OCI-LY7 (cell line): Measurements from ENCODE around the gene ARL3. TPM values are rescaled to one million over a fixed set of nuclear protein-coding genes. Genes with fewer than 3 reads are reported as not detected.

Experiments
- BruUV-seq: library from RNA; stranded (reverse); fragments of 400-500 nt; replicated peaks from 2 replicates; lab custom pipeline; 2021; lab: Mats Ljungman, UMichigan
- CTCF ChIA-PET: fragments of 300-600 bp; sonication (Branson Sonifier 250); formaldehyde crosslinking; loops from one replicate; lab custom pipeline; 2022; ENCODE audit warnings: antibody characterized with exemption; ENCODE audit not compliant: unreplicated experiment; lab: Charles Lee
- POLR2A ChIA-PET: fragments of 300-600 bp; sonication (Branson Sonifier 250); formaldehyde crosslinking; loops from one replicate; lab custom pipeline; 2022; ENCODE audit warnings: antibody characterized with exemption; lab: Charles Lee
- DNase-seq: peaks from one replicate; pipeline ENCODE4 v3.0.0-alpha.2; 2015; ENCODE audit warnings: low spot score
- H2AFZ ChIP-seq: fragments of 200-600 bp; sonication (generic), shearing (Covaris generic); 2 replicates; pipeline ENCODE4 v1.6.1; 2014; ENCODE audit warnings: mild to moderate bottlenecking, antibody characterized with exemption, low read length, moderate library complexity
- H3K27ac ChIP-seq: fragments of 200-600 bp; sonication (generic); 2 replicates; pipeline ENCODE4 v1.5.1; 2014; ENCODE audit warnings: mixed run types, low read depth, mild to moderate bottlenecking, moderate library complexity, low read length, inconsistent platforms; ENCODE audit not compliant: poor library complexity, severe bottlenecking
- H3K36me3 ChIP-seq: fragments of 200-600 bp; sonication (generic); 2 replicates; pipeline ENCODE4 v1.6.1; 2014; ENCODE audit warnings: mild to moderate bottlenecking, antibody characterized with exemption, low read length, moderate library complexity, mixed read lengths; ENCODE audit not compliant: insufficient read depth
- H3K4me1 ChIP-seq: fragments of 200-600 bp; sonication (generic); 2 replicates; pipeline ENCODE4 v1.5.1; 2014; ENCODE audit warnings: mild to moderate bottlenecking, low read length; ENCODE audit not compliant: insufficient read depth, poor library complexity, severe bottlenecking
- H3K4me2 ChIP-seq: fragments of 200-600 bp; sonication (generic); 2 replicates; pipeline ENCODE4 v1.6.1; 2014; ENCODE audit warnings: mild to moderate bottlenecking, low read length
- H3K4me3 ChIP-seq: fragments of 200-600 bp; sonication (generic); 2 replicates; pipeline ENCODE4 v1.5.1; 2014; ENCODE audit warnings: mild to moderate bottlenecking, low read depth, low read length; ENCODE audit not compliant: poor library complexity, severe bottlenecking
- H3K79me2 ChIP-seq: fragments of 200-600 bp; sonication (generic); 2 replicates; pipeline ENCODE4 v1.6.1; 2016; ENCODE audit warnings: low read depth, mild to moderate bottlenecking, low read length, moderate library complexity, mixed read lengths; ENCODE audit not compliant: insufficient read depth
- H3K9me2 ChIP-seq: fragments of 200-600 bp; sonication (generic); 2 replicates; pipeline ENCODE4 v1.6.1; 2016; ENCODE audit warnings: mild to moderate bottlenecking, low read length, mixed read lengths; ENCODE audit not compliant: insufficient read depth
- H3K9me3 ChIP-seq: fragments of 200-600 bp; sonication (generic); 2 replicates; pipeline ENCODE4 v1.6.1; 2014; ENCODE audit warnings: mild to moderate bottlenecking, mixed run types, low read length, mixed read lengths
- H4K20me1 ChIP-seq: fragments of 200-600 bp; sonication (generic); 2 replicates; pipeline ENCODE4 v1.6.1; 2014; ENCODE audit warnings: mild to moderate bottlenecking, antibody characterized with exemption, low read length, moderate library complexity, mixed read lengths; ENCODE audit not compliant: insufficient read depth
- CTCF ChIP-seq: fragments of 200-600 bp; sonication (generic); conservative IDR thresholded peaks from 2 replicates; pipeline ENCODE4 v1.5.1; 2014; ENCODE audit warnings: mild to moderate bottlenecking, antibody characterized with exemption, low read length, moderate library complexity, mixed read lengths
- EZH2phosphoT487 ChIP-seq: fragments of 200-600 bp; sonication (generic); IDR thresholded peaks from 2 replicates; pipeline ENCODE4 v1.6.1; 2018; ENCODE audit warnings: low read depth, borderline replicate concordance, mild to moderate bottlenecking, mixed run types, antibody characterized with exemption, low read length, moderate library complexity, mixed read lengths
- intact Hi-C: fragments of 100-400 bp; cut with micrococcal nuclease; formaldehyde crosslinking; loops from one replicate; pipeline ENCODE4 v1.10.0; 2022; ENCODE audit not compliant: unreplicated experiment
- total RNA-seq, 2 experiments: library from RNA; depleted of rRNA in 1 of 2; stranded (reverse); fragments of >200 nt in 1 of 2; shearing (Covaris generic) in 1 of 2; gene quantifications; 2 replicates each; pipeline ENCODE4 v1.2.3, GENCODE V29; 2014 to 2022

The ARL3 gene
- total RNA-seq, 2 experiments from 2014 or later, result 7.3 to 11.7 TPM

GRCh38 chr10:102727037-102727818, 13.0 kb upstream of the ARL3 start:
- no peaks in the 10 kb centered on the region for H3K9me3 ChIP-seq
- no peaks in the 10 kb centered on the region for H3K9me2 ChIP-seq
- TF ChIP-seq CTCF, result no peak
- TF ChIP-seq EZH2phosphoT487, result no peak
- CTCF ChIA-PET, result no interaction called here
- BruUV-seq, result no TSS peak
- intact Hi-C loops, result no loop called here
- no peak overlapping the region for H3K27ac ChIP-seq
- no peak overlapping the region for H3K4me3 ChIP-seq
- no peak overlapping the region for H3K4me2 ChIP-seq
- no peaks in the 10 kb centered on the region for H3K4me1 ChIP-seq
- no peak for DNase-seq
- no peak overlapping the region for H2AFZ ChIP-seq
- peaks cover 10% of the 10 kb centered on the region; the same call in 1 of the 2 replicates for H3K79me2 ChIP-seq
- H3K36me3 ChIP-seq, result peaks cover 83% of the 10 kb centered on the region
- no peaks in the 10 kb centered on the region for H4K20me1 ChIP-seq
- POLR2A ChIA-PET, result interaction anchor here (1.7 kb wide), 1 partner anchor 11 kb away, joined by 5 read pairs; no protein-coding TSS in a partner anchor

GRCh38 chr10:102726274-102726673, 12.1 kb upstream of the ARL3 start:
- TF ChIP-seq EZH2phosphoT487 (no peak), CTCF (no peak)
- Histone ChIP-seq H3K4me3 (no peak overlapping the region), H2AFZ (no peak overlapping the region), H3K9me3 (no peaks in the 10 kb centered on the region), H3K4me2 (no peak overlapping the region), H3K9me2 (no peaks in the 10 kb centered on the region), H3K4me1 (no peaks in the 10 kb centered on the region), H3K79me2 (peaks cover 18% of the 10 kb centered on the region; the same call in 1 of the 2 replicates), H4K20me1 (peaks cover 4% of the 10 kb centered on the region; the same call in 1 of the 2 replicates), H3K36me3 (peaks cover 80% of the 10 kb centered on the region), H3K27ac (no peak overlapping the region)
- ChIA-PET CTCF (no interaction called here), POLR2A (interaction anchor here (1.7 kb wide), 1 partner anchor 11 kb away, joined by 5 read pairs; no protein-coding TSS in a partner anchor)
- intact Hi-C loops, result no loop called here
- no peak for DNase-seq
- BruUV-seq, result no TSS peak

- BruUV-seq, result no TSS peak
- Histone ChIP-seq H3K36me3 (peaks cover 73% of the 10 kb centered on the region), H3K9me3 (no peaks in the 10 kb centered on the region), H3K27ac (no peak overlapping the region), H2AFZ (no peak overlapping the region), H3K4me2 (no peak overlapping the region), H4K20me1 (peaks cover 4% of the 10 kb centered on the region; the same call in 1 of the 2 replicates), H3K9me2 (no peaks in the 10 kb centered on the region), H3K79me2 (peaks cover 29% of the 10 kb centered on the region), H3K4me1 (no peaks in the 10 kb centered on the region), H3K4me3 (no peak overlapping the region)
- ChIA-PET CTCF (no interaction called here), POLR2A (no interaction called here)
- no peak for DNase-seq
- no peak for TF ChIP-seq EZH2phosphoT487
- no peak for TF ChIP-seq CTCF
- intact Hi-C loops, result no loop called here
These were observed 9.8 kb upstream of the ARL3 start for GRCh38 chr10:102723989-102724388.
